DOHH2 (cell line): ENCODE data around the gene EYA4.

Experiments
- H3F3A ChIP-seq: fragments of 200-600 bp; sonication (generic), shearing (Covaris generic); 2 replicates; pipeline ENCODE4 v1.6.0; 2016; ENCODE audit warnings: antibody characterized with exemption, mild to moderate bottlenecking; ENCODE audit not compliant: control insufficient read depth, insufficient read depth
- H3K27ac ChIP-seq: fragments of 200-600 bp; sonication (generic); 2 replicates; pipeline ENCODE4 v1.5.1; 2014; ENCODE audit warnings: low read depth, mild to moderate bottlenecking, low read length, moderate library complexity
- H3K27me3 ChIP-seq: fragments of 200-600 bp; sonication (generic); 2 replicates; pipeline ENCODE4 v1.6.1; 2014; ENCODE audit warnings: mild to moderate bottlenecking, low read length, mixed read lengths; ENCODE audit not compliant: control insufficient read depth
- H3K36me3 ChIP-seq: fragments of 200-600 bp; sonication (generic); 2 replicates; pipeline ENCODE4 v1.6.1; 2014; ENCODE audit warnings: mild to moderate bottlenecking, low read length, moderate library complexity, mixed read lengths; ENCODE audit not compliant: control insufficient read depth
- H3K4me1 ChIP-seq: fragments of 200-600 bp; sonication (generic); 2 replicates; pipeline ENCODE4 v1.6.1; 2014; ENCODE audit warnings: mild to moderate bottlenecking, low read length, mixed read lengths; ENCODE audit not compliant: control insufficient read depth
- H3K4me2 ChIP-seq: fragments of 200-600 bp; sonication (generic); 2 replicates; pipeline ENCODE4 v1.6.0; 2014; ENCODE audit warnings: mild to moderate bottlenecking, low read length, moderate library complexity
- H3K4me3 ChIP-seq: fragments of 200-600 bp; sonication (generic); 2 replicates; pipeline ENCODE4 v1.5.1; 2014; ENCODE audit warnings: mild to moderate bottlenecking, low read length, mixed read lengths
- H3K79me2 ChIP-seq: fragments of 200-600 bp; sonication (generic); 2 replicates; pipeline ENCODE4 v1.6.1; 2014; ENCODE audit warnings: mild to moderate bottlenecking, low read length, mixed read lengths; ENCODE audit not compliant: control insufficient read depth
- H3K9me2 ChIP-seq: fragments of 200-600 bp; sonication (generic); replicated peaks from 2 replicates; pipeline ENCODE4 v1.6.1; 2014; ENCODE audit warnings: mild to moderate bottlenecking, low read length, mixed read lengths; ENCODE audit not compliant: control insufficient read depth
- H3K9me3 ChIP-seq: fragments of 200-600 bp; sonication (generic); 2 replicates; pipeline ENCODE4 v1.6.1; 2014; ENCODE audit warnings: antibody characterized with exemption, low read length, mixed read lengths; ENCODE audit not compliant: control insufficient read depth, insufficient read depth
- H4K20me1 ChIP-seq: fragments of 200-600 bp; sonication (generic); 2 replicates; pipeline ENCODE4 v1.6.0; 2014; ENCODE audit warnings: low read depth, mild to moderate bottlenecking, antibody characterized with exemption, low read length, moderate library complexity; ENCODE audit not compliant: control insufficient read depth, insufficient read depth
- CTCF ChIP-seq: fragments of 200-600 bp; sonication (generic); IDR thresholded peaks from one replicate; pipeline ENCODE4 v1.5.1; 2014; ENCODE audit warnings: antibody characterized with exemption, mild to moderate bottlenecking, low read depth, low read length; ENCODE audit not compliant: poor library complexity, severe bottlenecking
- EZH2phosphoT487 ChIP-seq: fragments of 200-600 bp; sonication (generic); IDR thresholded peaks from 2 replicates; pipeline ENCODE4 v1.6.1; 2017; ENCODE audit warnings: borderline replicate concordance, mild to moderate bottlenecking, antibody characterized with exemption, low read length, moderate library complexity, mixed read lengths

Gene EYA4

GRCh38 chr6:133340557-133340956 lies 99.4 kb downstream of the EYA4 start:
- Histone ChIP-seq H3K4me2 (no peak overlapping the region), H4K20me1 (no peaks in the 10 kb centered on the region), H3K36me3 (no peaks in the 10 kb centered on the region), H3F3A (no peaks in the 10 kb centered on the region), H3K4me3 (no peak overlapping the region), H3K27ac (no peak overlapping the region), H3K4me1 (no peaks in the 10 kb centered on the region), H3K9me3 (no peaks in the 10 kb centered on the region), H3K27me3 (no peaks in the 10 kb centered on the region), H3K79me2 (no peaks in the 10 kb centered on the region), H3K9me2 (no peaks in the 10 kb centered on the region)
- TF ChIP-seq EZH2phosphoT487 (no peak), CTCF (no peak)

DNA sequence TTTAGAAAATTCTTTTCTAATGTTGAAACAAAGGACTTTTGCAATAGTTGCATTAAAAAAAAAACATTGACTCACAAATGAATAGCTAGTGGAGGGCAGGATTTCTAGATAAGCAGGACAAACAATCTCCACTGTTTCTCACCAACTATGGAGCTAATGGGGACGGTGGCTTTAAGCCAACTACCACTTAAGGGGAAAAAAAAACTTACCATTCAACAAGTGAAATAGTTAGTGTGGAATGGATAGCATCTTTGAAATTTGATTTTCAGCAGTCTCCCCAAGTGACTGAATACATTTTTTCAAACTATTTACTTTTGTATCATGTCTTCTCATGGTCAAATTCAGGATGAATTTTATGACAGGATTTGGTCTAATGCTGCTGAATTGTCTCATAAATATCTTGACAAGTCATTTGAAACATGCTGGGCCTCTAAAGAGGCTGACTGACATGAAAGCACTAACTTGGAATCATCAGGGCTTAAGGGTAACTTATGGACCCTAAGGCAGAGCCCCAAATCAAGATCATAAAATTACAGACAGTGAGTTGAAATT lies 100.5 kb downstream of the EYA4 start:
- Histone ChIP-seq H3K9me3 (no peaks in the 10 kb centered on the region), H3K4me1 (no peaks in the 10 kb centered on the region), H3K9me2 (no peaks in the 10 kb centered on the region), H3F3A (no peaks in the 10 kb centered on the region), H3K4me3 (no peak overlapping the region), H3K27ac (no peak overlapping the region), H3K36me3 (no peaks in the 10 kb centered on the region), H3K27me3 (no peaks in the 10 kb centered on the region), H4K20me1 (no peaks in the 10 kb centered on the region), H3K4me2 (no peak overlapping the region), H3K79me2 (no peaks in the 10 kb centered on the region)
- no peak for TF ChIP-seq CTCF
- no peak for TF ChIP-seq EZH2phosphoT487

- Histone ChIP-seq H3K27me3 (no peaks in the 10 kb centered on the region), H3K4me3 (no peak overlapping the region), H3K4me1 (no peaks in the 10 kb centered on the region), H3K27ac (no peak overlapping the region), H3K9me2 (no peaks in the 10 kb centered on the region), H3K79me2 (no peaks in the 10 kb centered on the region), H4K20me1 (no peaks in the 10 kb centered on the region), H3F3A (no peaks in the 10 kb centered on the region), H3K9me3 (no peaks in the 10 kb centered on the region), H3K36me3 (no peaks in the 10 kb centered on the region), H3K4me2 (no peak overlapping the region)
- no peak for TF ChIP-seq EZH2phosphoT487
- TF ChIP-seq CTCF: no peak
Observed at GRCh38 chr6:133343220-133343619, 102.1 kb downstream of the EYA4 start.
